GM19035 (cell line): ENCODE measurements around the gene YJEFN3.

Experiments
- ATAC-seq: cut with Tn5 transposase; IDR thresholded peaks from one replicate; pipeline ENCODE4 v1.9.1; 2021; ENCODE audit not compliant: unreplicated experiment

Gene YJEFN3

GRCh38 chr19:19553670-19554069, 25.0 kb downstream of the YJEFN3 start:
- no peak for ATAC-seq

DNA sequence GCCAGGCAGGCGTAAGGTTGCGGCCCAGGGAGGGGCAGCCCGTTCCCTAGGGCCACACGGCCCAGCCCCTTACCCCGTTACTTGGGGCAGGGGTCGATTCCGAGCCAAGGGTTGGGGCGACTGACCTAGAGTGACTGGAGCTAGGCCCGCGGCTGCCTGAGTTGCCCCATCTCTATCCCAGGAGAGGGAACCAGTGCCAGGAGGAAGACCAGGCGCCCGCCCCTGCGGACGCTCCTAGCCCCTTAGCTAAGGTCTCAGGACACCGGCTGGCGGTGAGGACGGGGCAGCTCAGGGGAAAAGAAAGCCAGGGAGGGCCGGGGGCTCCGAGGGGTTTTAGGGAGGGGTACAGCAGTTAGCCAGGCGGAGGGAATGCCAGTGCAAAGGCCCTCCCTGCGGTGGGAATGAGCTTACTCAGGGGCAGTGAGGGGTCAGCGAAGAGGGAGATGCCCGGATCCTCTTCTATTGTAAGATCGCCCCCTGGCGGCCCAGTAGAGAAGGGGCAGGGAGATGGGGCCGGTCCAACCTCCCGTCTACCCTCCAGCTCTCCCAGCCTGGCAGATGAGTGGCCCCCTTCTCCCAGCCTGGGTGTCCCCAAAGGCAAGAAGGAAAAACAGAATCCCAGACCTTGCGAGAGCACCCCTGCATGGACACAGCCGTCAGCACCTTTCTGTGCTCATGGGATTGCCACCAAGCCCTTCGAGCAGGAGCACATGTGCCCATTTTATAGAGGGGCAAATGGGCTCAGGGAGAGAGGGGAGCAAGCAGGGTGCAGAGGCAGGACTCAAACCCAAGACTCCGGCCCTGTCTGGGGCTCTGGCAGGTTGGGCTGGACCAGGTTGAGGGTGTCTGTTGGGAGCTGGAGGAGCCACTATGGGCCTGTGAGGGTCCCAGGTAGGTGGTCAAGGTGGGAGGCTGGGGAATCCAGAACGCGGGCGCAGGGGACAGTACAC, 25.6 kb downstream of the YJEFN3 start:
- no peak for ATAC-seq

DNA sequence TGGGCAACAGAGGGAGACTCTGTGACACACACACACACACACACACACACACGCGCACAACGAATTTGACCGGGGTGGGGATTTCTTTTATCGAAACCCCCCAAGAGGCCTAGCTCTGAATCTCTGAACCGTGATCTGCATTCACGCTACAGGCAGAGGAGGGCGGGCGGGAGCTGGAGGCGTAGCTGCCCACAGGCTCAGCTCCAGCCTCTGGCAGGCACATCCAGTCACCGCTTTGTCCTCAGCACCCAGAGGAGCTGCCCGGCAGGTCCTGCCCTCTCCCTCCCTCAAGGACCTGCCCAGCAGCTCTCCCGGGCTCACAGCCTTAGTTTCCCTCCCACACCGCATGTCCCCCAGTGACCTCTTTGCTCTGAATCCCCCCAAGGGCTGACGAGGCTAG, 29.3 kb downstream of the YJEFN3 start:
- no peak for ATAC-seq

- ATAC-seq, result no peak
These were observed 29.9 kb downstream of the YJEFN3 start for GRCh38 chr19:19558636-19559035.

DNA sequence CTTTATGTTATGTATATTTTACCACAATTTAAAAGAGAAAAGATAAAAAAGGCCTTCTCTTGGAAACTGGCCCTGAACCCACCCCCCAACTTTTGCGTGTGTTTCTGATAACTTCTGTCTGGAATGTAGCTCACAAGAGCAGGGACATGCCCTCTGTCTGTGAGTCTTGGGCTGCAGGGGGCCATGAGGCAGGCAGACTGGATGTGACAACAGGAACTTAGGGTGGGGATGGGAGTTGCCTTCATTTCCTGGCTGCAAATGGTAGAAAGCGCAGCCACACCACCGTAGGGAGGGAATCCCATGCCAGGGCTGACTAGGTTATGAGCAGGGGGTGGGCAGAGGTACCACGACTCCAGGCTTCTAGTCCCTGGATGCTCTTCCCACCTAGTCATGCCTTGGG, 31.2 kb downstream of the YJEFN3 start:
- no peak for ATAC-seq

DNA sequence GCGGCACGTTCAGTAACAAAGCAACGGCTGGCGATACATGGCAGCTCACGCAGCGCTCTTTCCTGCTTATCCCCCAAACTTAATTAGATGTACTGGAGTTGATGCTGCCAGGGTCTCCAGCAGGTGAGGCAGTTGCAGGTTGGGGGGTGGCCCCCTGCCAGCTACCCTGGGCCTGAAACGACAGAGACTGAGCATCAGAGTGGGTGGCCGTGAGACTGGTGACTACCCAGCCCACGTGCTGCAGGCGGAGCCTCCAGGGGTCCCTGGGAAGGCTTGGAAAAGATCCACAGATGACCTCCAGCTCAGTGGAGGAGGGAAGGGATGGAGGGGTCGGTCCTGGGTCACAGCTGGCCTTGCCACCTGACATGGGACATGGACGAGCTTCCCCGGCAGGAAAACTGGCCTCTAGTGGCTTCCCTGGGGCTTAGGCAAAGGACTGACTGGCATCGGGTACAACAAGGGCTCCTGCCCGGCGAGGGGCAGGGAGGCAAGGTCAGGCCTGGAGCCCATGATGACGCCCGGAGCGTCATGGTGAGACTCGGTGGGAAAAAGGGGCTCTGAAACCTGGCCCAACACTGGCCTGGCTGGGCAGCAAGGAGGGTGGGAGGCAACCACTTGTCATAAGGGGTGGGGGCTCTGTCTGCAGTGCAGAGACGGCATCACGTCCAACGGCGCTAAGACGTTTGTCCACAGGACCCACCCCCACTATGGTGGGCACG, 33.4 kb downstream of the YJEFN3 start:
- ATAC-seq, result no peak

- no peak for ATAC-seq
These were observed 34.1 kb downstream of the YJEFN3 start for GRCh38 chr19:19562665-19563347.

DNA sequence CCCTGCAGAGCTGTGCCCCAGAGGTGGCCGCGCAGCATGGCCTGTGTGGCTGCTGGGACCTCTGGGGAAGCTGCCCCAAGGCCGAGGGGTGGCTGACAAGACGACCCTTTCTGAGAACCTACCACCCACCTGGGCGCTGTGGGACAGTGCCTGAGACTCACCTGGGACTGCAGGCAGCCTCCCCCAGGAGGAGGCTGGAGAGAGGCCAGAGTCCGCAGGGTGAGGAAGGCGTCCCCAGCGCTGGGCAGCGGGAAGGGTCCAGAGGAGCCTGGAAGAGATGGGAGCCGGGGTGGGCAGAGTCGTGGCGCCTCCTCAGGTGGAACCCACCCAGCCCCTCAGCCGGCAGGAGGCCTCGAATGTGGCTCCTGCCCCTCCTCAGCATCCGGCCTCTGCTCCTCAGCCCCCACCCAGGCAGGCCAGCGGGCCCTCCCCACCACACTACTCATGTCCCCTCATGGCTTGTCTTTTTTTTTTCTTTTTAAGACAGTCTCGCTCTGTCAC, 34.7 kb downstream of the YJEFN3 start:
- ATAC-seq, result no peak

DNA sequence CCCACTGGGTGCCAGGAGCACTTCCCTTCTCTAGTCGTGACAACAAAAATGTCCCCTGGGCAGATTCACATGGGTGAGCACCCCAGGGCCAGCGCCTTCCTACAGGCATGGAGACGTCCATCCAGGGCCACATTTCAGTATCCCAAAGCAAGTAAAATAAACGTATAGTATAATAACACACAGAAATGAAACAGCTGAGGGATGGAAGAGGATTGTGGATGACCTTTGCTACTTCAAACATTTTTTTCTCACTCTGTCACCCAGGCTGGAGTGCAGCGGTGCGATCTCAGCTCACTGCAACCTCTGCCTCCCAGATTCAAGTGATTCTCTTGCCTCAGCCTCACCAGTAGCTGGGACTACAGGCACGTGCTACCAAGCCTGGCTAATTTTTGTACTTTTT, 37.6 kb downstream of the YJEFN3 start:
- ATAC-seq, result no peak

- ATAC-seq, result no peak
These were observed 38.7 kb downstream of the YJEFN3 start for GRCh38 chr19:19567391-19567790.

DNA sequence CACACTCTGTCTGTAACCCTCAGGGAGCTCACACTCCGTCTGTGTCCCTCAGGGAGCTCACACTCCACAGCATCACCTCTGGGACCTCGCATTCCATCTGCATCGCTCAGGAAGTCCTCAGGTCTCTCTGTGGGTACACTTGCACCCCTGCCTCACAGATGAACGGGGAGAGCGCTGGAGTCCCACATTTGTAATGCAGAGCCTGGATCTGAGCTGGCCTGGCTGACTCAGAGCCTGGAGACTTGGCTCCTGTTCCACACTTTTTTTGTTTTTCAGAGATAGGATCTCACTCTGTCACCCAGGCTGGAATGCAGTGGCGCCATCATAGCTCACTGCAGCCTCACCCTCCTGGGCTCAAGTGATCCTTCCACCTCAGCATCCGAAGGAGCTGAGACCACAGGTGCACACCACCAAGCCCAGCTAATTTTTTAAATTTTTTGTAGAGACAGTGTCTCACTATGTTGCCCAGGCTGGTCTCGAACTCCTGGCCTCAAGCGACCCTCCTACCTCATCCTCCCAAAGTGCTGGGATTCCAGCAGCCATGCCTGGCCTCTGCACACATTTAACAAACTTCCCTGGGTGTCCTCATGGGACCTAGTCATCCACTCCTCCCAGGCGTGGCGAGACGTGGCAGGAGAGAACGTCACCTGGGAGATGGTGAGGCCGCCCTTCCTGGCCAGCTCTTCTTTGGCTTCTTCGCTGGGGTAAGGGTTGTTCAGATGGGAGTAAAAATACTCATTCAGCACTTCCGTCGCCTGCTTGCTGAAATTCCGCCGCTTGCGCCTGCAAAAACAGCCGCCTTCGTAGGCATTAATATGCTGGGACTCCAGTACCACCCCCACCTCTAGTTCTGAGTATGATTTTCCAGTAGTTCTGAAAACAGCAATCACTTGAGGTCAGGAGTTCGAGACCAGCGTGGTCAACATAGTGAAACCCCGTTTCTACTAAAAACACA, 40.4 kb downstream of the YJEFN3 start:
- no peak for ATAC-seq

DNA sequence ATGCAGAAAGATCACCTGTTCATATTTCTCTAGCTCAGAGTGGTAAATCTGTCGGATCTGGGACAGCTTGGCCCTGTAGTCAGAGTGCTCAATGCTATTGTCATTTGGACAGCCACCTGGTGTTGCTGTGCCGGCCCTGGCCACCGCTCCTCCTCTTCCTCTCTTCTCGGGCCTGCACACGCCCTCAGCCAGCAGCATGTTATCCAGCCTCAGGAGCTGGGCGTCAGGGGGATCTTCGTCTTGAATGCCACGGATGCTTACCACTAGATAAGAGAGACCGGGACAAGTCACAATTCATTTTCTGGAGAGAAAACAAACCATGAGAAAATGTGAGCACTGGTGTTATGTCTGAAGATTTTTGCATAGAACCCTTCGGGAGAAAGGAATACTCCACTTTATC, 41.9 kb downstream of the YJEFN3 start:
- no peak for ATAC-seq

DNA sequence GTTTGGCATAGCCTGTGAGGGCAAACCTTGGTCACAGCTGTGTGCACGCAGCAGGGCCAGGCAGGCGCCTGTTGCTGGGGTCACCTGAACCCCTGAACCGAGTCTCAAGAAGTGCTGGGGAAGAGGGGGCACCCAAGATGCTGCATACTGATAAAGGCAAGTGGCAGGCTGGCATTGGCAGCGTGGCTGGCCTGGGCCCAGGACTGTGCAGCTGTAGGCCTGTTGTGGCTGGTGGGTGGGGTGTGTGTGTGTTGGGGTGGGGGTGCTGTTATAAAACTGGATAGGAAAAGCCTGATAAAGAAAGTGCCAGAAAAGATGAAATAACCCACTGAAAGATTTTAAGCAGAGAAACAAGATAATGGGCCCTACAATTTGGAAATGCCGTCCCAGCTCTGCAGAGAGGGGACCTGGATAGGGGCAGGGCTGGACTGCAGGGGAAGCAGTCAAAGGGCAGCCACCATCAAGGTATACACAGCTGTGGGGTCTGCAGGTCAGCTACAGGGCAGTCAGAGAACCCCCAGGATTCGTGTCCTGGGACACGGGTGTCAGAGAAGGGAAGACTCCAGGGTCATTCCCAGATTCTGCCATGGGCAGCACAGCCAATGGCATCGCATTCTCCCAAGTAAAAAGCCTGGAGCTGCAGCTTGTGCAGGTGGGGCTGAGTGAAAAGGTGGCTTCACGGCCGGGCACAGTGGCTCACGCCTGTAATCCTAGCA, 42.5 kb downstream of the YJEFN3 start:
- ATAC-seq, result no peak

GRCh38 chr19:19575411-19575810, 46.7 kb downstream of the YJEFN3 start:
- no peak for ATAC-seq

DNA sequence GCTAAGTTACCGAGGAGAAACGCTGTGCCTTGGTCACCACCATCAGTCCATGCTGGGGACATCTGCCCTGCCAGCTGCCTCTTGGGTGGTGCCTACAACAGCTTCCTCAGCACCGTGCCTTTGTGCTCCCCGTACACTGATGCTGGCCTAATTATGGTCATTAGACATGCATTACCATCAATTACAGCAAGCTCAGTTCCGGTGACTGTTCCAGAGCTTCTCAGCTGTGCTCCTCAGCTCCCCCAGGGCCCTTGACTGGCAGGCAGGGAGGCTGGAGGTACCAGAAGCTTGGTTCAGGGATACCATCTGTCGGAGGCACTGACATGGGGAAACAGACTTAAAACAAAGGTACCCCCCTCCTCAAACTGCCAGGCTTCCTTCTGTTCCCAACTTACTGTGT, 49.5 kb downstream of the YJEFN3 start:
- ATAC-seq, result no peak

- no peak for ATAC-seq
These were observed 51.0 kb downstream of the YJEFN3 start for GRCh38 chr19:19579533-19580361.

- ATAC-seq, result no peak
These were observed 51.7 kb downstream of the YJEFN3 start for GRCh38 chr19:19580418-19580817.

- no peak for ATAC-seq
These were observed 52.7 kb downstream of the YJEFN3 start for GRCh38 chr19:19581391-19581790.

DNA sequence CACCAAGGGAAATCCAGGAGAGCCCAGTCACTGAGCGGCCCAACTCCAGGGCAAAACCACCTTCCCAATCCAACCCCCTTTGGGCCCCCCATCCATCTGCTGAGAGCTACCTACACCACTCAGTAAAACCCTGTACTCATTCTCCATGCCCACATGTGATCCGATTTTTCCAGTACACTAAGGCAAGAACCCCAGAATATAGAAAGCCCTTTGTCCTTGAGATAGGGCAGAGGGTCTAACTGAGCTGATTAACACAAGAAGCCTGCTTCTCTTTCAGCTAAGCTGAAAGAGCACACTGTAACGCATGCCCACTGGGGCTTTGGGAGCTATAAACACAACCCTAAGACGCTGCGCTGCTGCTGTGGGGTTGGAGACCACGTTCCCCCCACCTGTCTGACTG, 53.8 kb downstream of the YJEFN3 start:
- no peak for ATAC-seq
